Astrocyte (in vitro differentiated cells and primary cell): Measurements from ENCODE around the gene EPHB1. TPM values are rescaled to one million over a fixed set of nuclear protein-coding genes. Genes with fewer than 3 reads are reported as not detected.

Source experiments
- DNase-seq: peaks from one replicate; pipeline ENCODE4 v3.0.0-alpha.2; 2010; ENCODE audit warnings: low read depth
- FAIRE-seq: peaks from 2 replicates; lab custom pipeline; 2011; peaks lifted over from hg19 to GRCh38; lab: Jason Lieb, UNC
- H2AFZ ChIP-seq: 2 replicates; pipeline ENCODE4 v1.6.0; 2012; ENCODE audit warnings: low read depth, low read length, inconsistent platforms
- H3K27ac ChIP-seq: 2 replicates; pipeline ENCODE4 v1.5.1; 2011; ENCODE audit warnings: low read depth, low read length, inconsistent platforms
- H3K27me3 ChIP-seq: 2 replicates; pipeline ENCODE4 v1.6.0; 2011; ENCODE audit warnings: low read length, inconsistent platforms; ENCODE audit not compliant: insufficient read depth
- H3K36me3 ChIP-seq: 2 replicates; pipeline ENCODE4 v1.5.1; 2011; ENCODE audit warnings: low read length, inconsistent platforms; ENCODE audit not compliant: insufficient read depth
- H3K4me1 ChIP-seq: 2 replicates; pipeline ENCODE4 v1.5.1; 2011; ENCODE audit warnings: low read length, inconsistent platforms; ENCODE audit not compliant: insufficient read depth
- H3K4me2 ChIP-seq: 2 replicates; pipeline ENCODE4 v1.6.0; 2012; ENCODE audit warnings: low read length, inconsistent platforms
- H3K4me3 ChIP-seq: 2 replicates; pipeline ENCODE4 v1.5.1; 2011; ENCODE audit warnings: low read depth, mild to moderate bottlenecking, low read length, inconsistent platforms; ENCODE audit not compliant: insufficient read depth
- H3K79me2 ChIP-seq: 2 replicates; pipeline ENCODE4 v1.6.0; 2012; ENCODE audit warnings: mild to moderate bottlenecking, low read length, inconsistent platforms; ENCODE audit not compliant: insufficient read depth
- H3K9ac ChIP-seq: 2 replicates; pipeline ENCODE4 v1.6.0; 2012; ENCODE audit warnings: mild to moderate bottlenecking, low read length, inconsistent platforms
- H3K9me3 ChIP-seq: 2 replicates; pipeline ENCODE4 v1.5.1; 2012; ENCODE audit warnings: low read depth, mild to moderate bottlenecking, low read length, inconsistent platforms; ENCODE audit not compliant: insufficient read depth
- H4K20me1 ChIP-seq: 2 replicates; pipeline ENCODE4 v1.6.0; 2012; ENCODE audit warnings: low read length, inconsistent platforms; ENCODE audit not compliant: insufficient read depth
- H3K27ac Mint-ChIP-seq: one replicate; pipeline ENCODE4 v1.8.0; 2021; ENCODE audit warnings: mild to moderate bottlenecking, mixed read lengths; ENCODE audit not compliant: unreplicated experiment
- H3K27me3 Mint-ChIP-seq: one replicate; pipeline ENCODE4 v1.8.0; 2021; ENCODE audit warnings: low read depth, mixed read lengths; ENCODE audit not compliant: unreplicated experiment
- H3K36me3 Mint-ChIP-seq: one replicate; pipeline ENCODE4 v1.8.0; 2021; ENCODE audit warnings: low read depth, mixed read lengths; ENCODE audit not compliant: unreplicated experiment
- H3K4me1 Mint-ChIP-seq: one replicate; pipeline ENCODE4 v1.8.0; 2021; ENCODE audit warnings: low read depth, mixed read lengths; ENCODE audit not compliant: unreplicated experiment
- H3K4me3 Mint-ChIP-seq: one replicate; pipeline ENCODE4 v1.8.0; 2021; ENCODE audit warnings: mild to moderate bottlenecking, moderate library complexity, mixed read lengths; ENCODE audit not compliant: unreplicated experiment
- H3K9me3 Mint-ChIP-seq: one replicate; pipeline ENCODE4 v1.8.0; 2021; ENCODE audit warnings: mild to moderate bottlenecking, mixed read lengths; ENCODE audit not compliant: unreplicated experiment
- CTCF ChIP-seq: IDR thresholded peaks from 2 replicates; pipeline ENCODE4 v1.5.1; 2011; ENCODE audit warnings: low read depth, mild to moderate bottlenecking, inconsistent platforms, low read length, moderate library complexity; ENCODE audit not compliant: insufficient read depth
- EZH2 ChIP-seq: IDR thresholded peaks from 2 replicates; pipeline ENCODE4 v1.6.1; 2012; ENCODE audit warnings: mild to moderate bottlenecking, low read length, inconsistent platforms; ENCODE audit not compliant: insufficient read depth
- total RNA-seq: library from RNA; stranded (reverse); gene quantifications from 2 replicates; pipeline ENCODE4 v1.2.1, GENCODE V29; 2021

EPHB1 gene
- total RNA-seq, 1 donor from 2014 or later = 4.1 TPM

GRCh38 chr3:135012101-135012500, 217.0 kb downstream of the EPHB1 start:
- H3K36me3 ChIP-seq = no peaks in the 10 kb centered on the region
- no peak for TF ChIP-seq CTCF
- no peak for TF ChIP-seq EZH2
- no peaks in the 10 kb centered on the region for H3K9me3 Mint-ChIP-seq

GRCh38 chr3:135013206-135013605, 218.1 kb downstream of the EPHB1 start:
- Histone ChIP-seq H3K9ac (no peak overlapping the region), H3K27me3 (no peaks in the 10 kb centered on the region), H4K20me1 (no peaks in the 10 kb centered on the region), H3K4me3 (no peak overlapping the region), H3K4me2 (no peak overlapping the region), H3K4me1 (no peaks in the 10 kb centered on the region), H3K9me3 (no peaks in the 10 kb centered on the region), H3K79me2 (no peaks in the 10 kb centered on the region), H2AFZ (no peak overlapping the region), H3K27ac (no peak overlapping the region), H3K36me3 (no peaks in the 10 kb centered on the region)
- no peaks in the 10 kb centered on the region for H3K9me3 Mint-ChIP-seq
- H3K4me1 Mint-ChIP-seq = no peaks in the 10 kb centered on the region
- no peak overlapping the region for H3K27ac Mint-ChIP-seq
- DNase-seq (no peak), FAIRE-seq (no peak)
- no peak overlapping the region for H3K4me3 Mint-ChIP-seq
- peaks cover 4% of the 10 kb centered on the region for H3K27me3 Mint-ChIP-seq
- TF ChIP-seq EZH2 = no peak
- no peak for TF ChIP-seq CTCF
- no peaks in the 10 kb centered on the region for H3K36me3 Mint-ChIP-seq

More at GRCh38 chr3:135012101-135012500, 217.0 kb downstream of the EPHB1 start:
- no peaks in the 10 kb centered on the region for H3K9me3 ChIP-seq
- H3K27ac ChIP-seq = no peak overlapping the region
- no peak for DNase-seq
- Mint-ChIP-seq H3K27me3 (peaks cover 4% of the 10 kb centered on the region), H3K36me3 (no peaks in the 10 kb centered on the region), H3K4me1 (peaks cover 3% of the 10 kb centered on the region), H3K27ac (no peak overlapping the region), H3K4me3 (no peak overlapping the region)
- no peaks in the 10 kb centered on the region for H4K20me1 ChIP-seq
- H3K4me2 ChIP-seq = no peak overlapping the region
- no peaks in the 10 kb centered on the region for H3K27me3 ChIP-seq
- H3K9ac ChIP-seq = no peak overlapping the region
- no peaks in the 10 kb centered on the region for H3K79me2 ChIP-seq
- no peaks in the 10 kb centered on the region for H3K4me1 ChIP-seq
- no peak overlapping the region for H3K4me3 ChIP-seq
- FAIRE-seq = no peak
- H2AFZ ChIP-seq = no peak overlapping the region

GRCh38 chr3:135014566-135014965, 219.5 kb downstream of the EPHB1 start:
- Histone ChIP-seq H3K36me3 (no peaks in the 10 kb centered on the region), H4K20me1 (no peaks in the 10 kb centered on the region), H3K9ac (no peak overlapping the region), H3K79me2 (no peaks in the 10 kb centered on the region), H2AFZ (no peak overlapping the region), H3K9me3 (no peaks in the 10 kb centered on the region), H3K4me1 (no peaks in the 10 kb centered on the region), H3K4me2 (no peak overlapping the region), H3K27me3 (no peaks in the 10 kb centered on the region), H3K27ac (no peak overlapping the region), H3K4me3 (no peak overlapping the region)
- Mint-ChIP-seq H3K36me3 (no peaks in the 10 kb centered on the region), H3K27me3 (peaks cover 4% of the 10 kb centered on the region), H3K4me1 (no peaks in the 10 kb centered on the region), H3K27ac (no peak overlapping the region), H3K9me3 (no peaks in the 10 kb centered on the region), H3K4me3 (no peak overlapping the region)
- no peak for DNase-seq
- TF ChIP-seq EZH2 (no peak), CTCF (no peak)
- no peak for FAIRE-seq
